GM19351 (cell line): ENCODE results near the gene ACCSL.

Experiments
- ATAC-seq: cut with Tn5 transposase; IDR thresholded peaks from one replicate; pipeline ENCODE4 v1.9.1; 2021; ENCODE audit warnings: mild to moderate bottlenecking, moderate library complexity; ENCODE audit not compliant: unreplicated experiment

Gene ACCSL

GRCh38 chr11:44047931-44048431 is at the start of gene ACCSL:
Gene ACCSL (plus strand): TSS chr11:44047981. CDS start chr11:44048037, 56 bp downstream.
- no peak for ATAC-seq

- no peak for ATAC-seq
Measured at GRCh38 chr11:43998308-43998707, 49.5 kb upstream of the ACCSL start.

GRCh38 chr11:44000731-44001130 is 47.0 kb upstream of the ACCSL start:
- no peak for ATAC-seq

GRCh38 chr11:44002191-44003093 is 45.3 kb upstream of the ACCSL start:
- ATAC-seq = no peak

GRCh38 chr11:44003736-44004451 is 43.9 kb upstream of the ACCSL start:
- no peak for ATAC-seq

GRCh38 chr11:44004452-44005062 is 43.2 kb upstream of the ACCSL start:
- no peak for ATAC-seq

GRCh38 chr11:44005063-44005701 is 42.6 kb upstream of the ACCSL start:
- ATAC-seq = no peak

GRCh38 chr11:44005956-44006355 is 41.8 kb upstream of the ACCSL start:
- ATAC-seq = no peak

- no peak for ATAC-seq
Measured at GRCh38 chr11:44006917-44007361, 40.8 kb upstream of the ACCSL start.

- no peak for ATAC-seq
Measured at GRCh38 chr11:44007481-44008087, 40.2 kb upstream of the ACCSL start.

GRCh38 chr11:44008088-44008501 is 39.7 kb upstream of the ACCSL start:
- ATAC-seq = no peak

- no peak for ATAC-seq
Measured at GRCh38 chr11:44008698-44009097, 39.1 kb upstream of the ACCSL start.

- ATAC-seq = no peak
Measured at GRCh38 chr11:44010789-44011251, 37.0 kb upstream of the ACCSL start.

GRCh38 chr11:44011797-44012196 is 36.0 kb upstream of the ACCSL start:
- ATAC-seq = no peak

GRCh38 chr11:44014968-44015623 is 32.7 kb upstream of the ACCSL start:
- ATAC-seq = no peak

- no peak for ATAC-seq
Measured at GRCh38 chr11:44015624-44016007, 32.2 kb upstream of the ACCSL start.

- ATAC-seq = no peak
Measured at GRCh38 chr11:44016131-44016530, 31.6 kb upstream of the ACCSL start.

- ATAC-seq = no peak
Measured at GRCh38 chr11:44016546-44017442, 31.0 kb upstream of the ACCSL start.
